ENCODE results near the gene NDUFS8. TPM values are rescaled to one million over a fixed set of nuclear protein-coding genes. Genes with fewer than 3 reads are reported as not detected.

The NDUFS8 gene
- total and polyA plus RNA-seq, 2 of the 13 experiments (the other 11 are each of a cell fraction or from before 2014, with no cell fraction given), result 96.7 to 158 TPM

DNA sequence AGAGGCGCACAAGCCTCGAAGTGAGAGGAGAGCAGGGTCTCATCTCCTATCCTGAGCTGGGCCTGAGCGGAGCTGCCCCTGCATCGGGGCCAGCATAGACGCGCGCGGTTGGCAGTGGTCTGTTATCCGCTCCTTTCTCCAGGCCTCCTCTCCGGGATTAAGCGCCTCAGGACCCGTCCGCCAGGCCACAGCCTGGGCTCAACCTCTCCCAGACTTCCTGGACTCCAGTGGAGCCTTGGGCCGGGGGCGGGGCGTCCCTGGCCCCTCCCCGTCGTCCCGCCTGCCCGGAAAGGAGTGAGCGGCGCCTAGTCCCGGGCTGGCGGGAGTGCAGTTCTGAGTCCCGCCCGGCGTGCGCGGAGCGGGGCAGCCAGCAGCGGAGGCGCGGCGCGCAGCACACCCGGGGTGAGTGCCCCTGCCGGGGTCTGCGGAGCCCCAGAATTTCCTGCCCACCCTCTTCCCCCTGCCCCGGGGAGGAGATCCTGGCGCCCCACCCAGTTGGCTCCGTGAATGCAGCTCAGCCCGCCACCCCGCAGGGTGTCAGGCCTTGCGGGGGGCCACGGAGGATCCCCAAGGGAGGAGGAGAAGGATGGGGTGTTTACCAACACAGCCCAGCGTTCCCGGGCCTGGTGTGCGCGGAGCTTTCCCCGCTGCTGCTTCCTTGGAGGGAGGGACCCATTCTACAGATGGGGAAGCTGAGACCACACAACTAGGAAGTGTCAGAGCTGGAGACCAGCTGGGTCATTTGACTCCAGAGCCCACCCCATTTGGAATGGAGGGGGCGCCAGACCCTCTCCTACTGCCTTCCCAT is 8.4 kb downstream of the NDUFS8 start, which contains the start of gene TCIRG1 (continued):
- TF ChIP-seq, protein P1, sequence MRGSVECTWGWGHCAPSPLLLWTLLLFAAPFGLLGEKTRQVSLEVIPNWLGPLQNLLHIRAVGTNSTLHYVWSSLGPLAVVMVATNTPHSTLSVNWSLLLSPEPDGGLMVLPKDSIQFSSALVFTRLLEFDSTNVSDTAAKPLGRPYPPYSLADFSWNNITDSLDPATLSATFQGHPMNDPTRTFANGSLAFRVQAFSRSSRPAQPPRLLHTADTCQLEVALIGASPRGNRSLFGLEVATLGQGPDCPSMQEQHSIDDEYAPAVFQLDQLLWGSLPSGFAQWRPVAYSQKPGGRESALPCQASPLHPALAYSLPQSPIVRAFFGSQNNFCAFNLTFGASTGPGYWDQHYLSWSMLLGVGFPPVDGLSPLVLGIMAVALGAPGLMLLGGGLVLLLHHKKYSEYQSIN (CRISPR knock-in tag; IDR thresholded peaks at IDR 0.05; ENCODE audit: borderline replicate concordance), result no peak
- no peak for TF ChIP-seq REL (CRISPR knock-in tag; conservative IDR thresholded peaks at IDR 0.05)
- TF ChIP-seq ZNF503 (CRISPR knock-in tag; IDR thresholded peaks at IDR 0.05), result no peak; the same call in 1 of the 2 replicates
- TF ChIP-seq, protein P2, sequence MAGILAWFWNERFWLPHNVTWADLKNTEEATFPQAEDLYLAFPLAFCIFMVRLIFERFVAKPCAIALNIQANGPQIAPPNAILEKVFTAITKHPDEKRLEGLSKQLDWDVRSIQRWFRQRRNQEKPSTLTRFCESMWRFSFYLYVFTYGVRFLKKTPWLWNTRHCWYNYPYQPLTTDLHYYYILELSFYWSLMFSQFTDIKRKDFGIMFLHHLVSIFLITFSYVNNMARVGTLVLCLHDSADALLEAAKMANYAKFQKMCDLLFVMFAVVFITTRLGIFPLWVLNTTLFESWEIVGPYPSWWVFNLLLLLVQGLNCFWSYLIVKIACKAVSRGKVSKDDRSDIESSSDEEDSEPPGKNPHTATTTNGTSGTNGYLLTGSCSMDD (CRISPR knock-in tag; IDR thresholded peaks at IDR 0.05), result no peak
- no peak for TF ChIP-seq ETS1 (CRISPR knock-in tag; IDR thresholded peaks at IDR 0.05)
- no peak for TF ChIP-seq ZNF644 (CRISPR knock-in tag; IDR thresholded peaks at IDR 0.05; ENCODE audit: low read depth)
- TF ChIP-seq ZNF24 (IDR thresholded peaks at IDR 0.05), result no peak
- TF ChIP-seq ZNF784 (CRISPR knock-in tag; IDR thresholded peaks at IDR 0.05; ENCODE audit: borderline replicate concordance), result no peak
- no peak for TF ChIP-seq ZBTB34 (CRISPR knock-in tag; IDR thresholded peaks at IDR 0.05)
- TF ChIP-seq FIP1L1 (IDR thresholded peaks at IDR 0.05; ENCODE audit: borderline replicate concordance, insufficient read depth, low read depth, low read length), result no peak
- peak; percentile 100 for TF ChIP-seq ZMYM3 (CRISPR knock-in tag; IDR thresholded peaks at IDR 0.05)
- TF ChIP-seq ATF5 (CRISPR knock-in tag; IDR thresholded peaks at IDR 0.05; ENCODE audit: low read depth), result no peak
- TF ChIP-seq, protein P3, sequence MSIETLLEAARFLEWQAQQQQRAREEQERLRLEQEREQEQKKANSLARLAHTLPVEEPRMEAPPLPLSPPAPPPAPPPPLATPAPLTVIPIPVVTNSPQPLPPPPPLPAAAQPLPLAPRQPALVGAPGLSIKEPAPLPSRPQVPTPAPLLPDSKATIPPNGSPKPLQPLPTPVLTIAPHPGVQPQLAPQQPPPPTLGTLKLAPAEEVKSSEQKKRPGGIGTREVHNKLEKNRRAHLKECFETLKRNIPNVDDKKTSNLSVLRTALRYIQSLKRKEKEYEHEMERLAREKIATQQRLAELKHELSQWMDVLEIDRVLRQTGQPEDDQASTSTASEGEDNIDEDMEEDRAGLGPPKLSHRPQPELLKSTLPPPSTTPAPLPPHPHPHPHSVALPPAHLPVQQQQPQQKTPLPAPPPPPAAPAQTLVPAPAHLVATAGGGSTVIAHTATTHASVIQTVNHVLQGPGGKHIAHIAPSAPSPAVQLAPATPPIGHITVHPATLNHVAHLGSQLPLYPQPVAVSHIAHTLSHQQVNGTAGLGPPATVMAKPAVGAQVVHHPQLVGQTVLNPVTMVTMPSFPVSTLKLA (IDR thresholded peaks at IDR 0.05), result no peak
- 0 out of 2 replicates have a peak, but pooled peaks have one; percentile 62 for TF ChIP-seq SNAPC2 (CRISPR knock-in tag; IDR thresholded peaks at IDR 0.05)
- TF ChIP-seq ELK4 (CRISPR knock-in tag; IDR thresholded peaks at IDR 0.05; ENCODE audit: borderline replicate concordance), result no peak
- no peak for TF ChIP-seq TEAD2 (CRISPR knock-in tag; IDR thresholded peaks at IDR 0.05)
